ENCODE data around the gene SLC13A2. TPM values are rescaled to one million over a fixed set of nuclear protein-coding genes. Genes with fewer than 3 reads are reported as not detected.

The SLC13A2 gene
- total RNA-seq, 1 donor from 2014 or later, result not detected

DNA sequence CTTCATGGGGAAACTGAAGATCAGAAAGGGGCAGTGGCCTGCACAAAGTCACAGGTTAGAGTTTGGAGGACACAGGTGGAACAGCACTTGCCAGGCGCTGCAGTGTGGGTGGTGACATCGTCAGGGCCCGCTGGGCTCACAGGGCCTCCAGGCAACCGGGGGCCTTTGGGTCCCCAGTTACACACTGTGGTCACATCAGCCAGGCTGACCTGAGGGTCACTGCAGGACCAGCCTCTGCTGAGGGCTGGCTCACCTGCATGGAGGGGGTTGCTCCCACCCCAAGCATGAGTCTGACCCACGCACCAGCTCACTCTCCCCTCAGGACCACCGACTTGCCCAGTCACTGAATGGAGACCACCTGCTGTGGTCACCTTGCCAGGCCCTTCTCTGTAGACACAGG lies 49.7 kb downstream of the SLC13A2 start:
- TF ChIP-seq, protein P1, sequence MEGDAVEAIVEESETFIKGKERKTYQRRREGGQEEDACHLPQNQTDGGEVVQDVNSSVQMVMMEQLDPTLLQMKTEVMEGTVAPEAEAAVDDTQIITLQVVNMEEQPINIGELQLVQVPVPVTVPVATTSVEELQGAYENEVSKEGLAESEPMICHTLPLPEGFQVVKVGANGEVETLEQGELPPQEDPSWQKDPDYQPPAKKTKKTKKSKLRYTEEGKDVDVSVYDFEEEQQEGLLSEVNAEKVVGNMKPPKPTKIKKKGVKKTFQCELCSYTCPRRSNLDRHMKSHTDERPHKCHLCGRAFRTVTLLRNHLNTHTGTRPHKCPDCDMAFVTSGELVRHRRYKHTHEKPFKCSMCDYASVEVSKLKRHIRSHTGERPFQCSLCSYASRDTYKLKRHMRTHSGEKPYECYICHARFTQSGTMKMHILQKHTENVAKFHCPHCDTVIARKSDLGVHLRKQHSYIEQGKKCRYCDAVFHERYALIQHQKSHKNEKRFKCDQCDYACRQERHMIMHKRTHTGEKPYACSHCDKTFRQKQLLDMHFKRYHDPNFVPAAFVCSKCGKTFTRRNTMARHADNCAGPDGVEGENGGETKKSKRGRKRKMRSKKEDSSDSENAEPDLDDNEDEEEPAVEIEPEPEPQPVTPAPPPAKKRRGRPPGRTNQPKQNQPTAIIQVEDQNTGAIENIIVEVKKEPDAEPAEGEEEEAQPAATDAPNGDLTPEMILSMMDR (conservative IDR thresholded peaks at IDR 0.05; ENCODE audit: low read depth, low read length), result no peak
- DNase-seq (ENCODE audit: low read depth), result no peak
- no peak overlapping the region for H3K4me3 ChIP-seq (ENCODE audit: low read depth, low read length)

DNA sequence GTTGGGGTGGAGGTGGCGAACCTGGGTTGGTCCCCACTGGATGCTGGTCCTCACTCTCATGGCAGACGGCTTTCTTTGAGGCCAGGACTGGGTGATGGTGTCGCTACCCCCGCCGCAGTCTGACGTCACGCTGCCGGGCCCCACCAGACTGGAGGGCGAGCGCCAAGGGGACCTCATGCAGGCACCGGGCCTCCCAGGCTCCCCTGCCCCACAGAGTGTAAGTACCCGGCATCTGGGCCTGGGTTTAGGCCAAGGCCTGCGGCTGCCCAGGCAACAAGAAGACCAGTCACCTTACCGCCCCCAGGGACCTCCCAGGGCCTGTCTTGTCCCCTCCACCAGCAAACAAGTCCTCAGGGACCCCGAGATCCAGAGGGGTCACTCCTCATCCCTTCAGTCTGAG lies 50.4 kb downstream of the SLC13A2 start:
- DNase-seq (ENCODE audit: low read depth), result no peak
- no peak overlapping the region for H3K4me3 ChIP-seq (ENCODE audit: low read depth, low read length)
- TF ChIP-seq, protein P1 (conservative IDR thresholded peaks at IDR 0.05; ENCODE audit: low read depth, low read length), result no peak

DNA sequence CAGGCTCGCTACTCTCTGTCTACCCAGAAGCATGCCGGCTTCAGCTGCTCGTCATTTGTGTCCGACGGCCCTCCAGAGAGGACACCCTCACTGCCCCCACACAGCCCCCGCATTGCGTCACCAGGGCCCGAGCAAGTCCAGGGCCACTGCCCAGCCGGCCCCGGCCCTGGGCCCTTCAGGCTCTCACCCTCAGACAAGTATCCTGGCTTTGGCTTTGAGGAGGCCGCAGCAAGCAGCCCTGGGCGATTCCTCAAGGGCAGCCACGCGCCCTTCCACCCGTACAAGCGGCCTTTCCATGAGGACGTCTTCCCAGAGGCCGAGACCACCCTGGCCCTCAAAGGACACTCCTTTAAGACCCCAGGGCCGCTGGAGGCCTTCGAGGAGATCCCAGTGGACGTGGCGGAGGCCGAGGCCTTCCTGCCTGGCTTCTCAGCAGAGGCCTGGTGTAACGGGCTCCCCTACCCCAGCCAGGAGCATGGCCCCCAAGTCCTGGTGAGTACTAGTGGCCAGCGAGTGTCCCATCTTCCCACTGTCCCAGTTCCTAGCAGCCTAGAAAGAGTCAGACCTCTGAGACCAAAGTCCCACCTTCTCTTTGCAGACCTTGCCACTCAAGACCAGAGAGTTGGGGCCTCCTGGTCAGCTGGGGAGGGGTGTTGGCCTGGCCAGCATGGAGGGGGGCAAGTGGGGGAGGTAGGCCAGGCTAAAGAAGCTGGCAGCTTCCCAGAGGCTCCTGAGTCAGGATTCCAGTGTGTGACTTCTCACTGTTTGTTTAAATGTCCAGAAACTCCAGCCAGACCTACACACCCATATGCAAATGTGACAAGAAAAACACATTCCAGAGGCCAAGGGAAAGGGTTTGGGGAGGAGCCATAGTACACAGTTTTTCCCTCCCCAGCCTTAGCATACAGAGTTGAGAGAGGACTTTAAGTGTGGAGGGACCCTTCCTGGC lies 51.3 kb downstream of the SLC13A2 start:
- TF ChIP-seq, protein P1 (conservative IDR thresholded peaks at IDR 0.05; ENCODE audit: low read depth, low read length), result no peak
- no peak for DNase-seq (ENCODE audit: low read depth)
- H3K4me3 ChIP-seq (ENCODE audit: low read depth, low read length), result no peak overlapping the region

DNA sequence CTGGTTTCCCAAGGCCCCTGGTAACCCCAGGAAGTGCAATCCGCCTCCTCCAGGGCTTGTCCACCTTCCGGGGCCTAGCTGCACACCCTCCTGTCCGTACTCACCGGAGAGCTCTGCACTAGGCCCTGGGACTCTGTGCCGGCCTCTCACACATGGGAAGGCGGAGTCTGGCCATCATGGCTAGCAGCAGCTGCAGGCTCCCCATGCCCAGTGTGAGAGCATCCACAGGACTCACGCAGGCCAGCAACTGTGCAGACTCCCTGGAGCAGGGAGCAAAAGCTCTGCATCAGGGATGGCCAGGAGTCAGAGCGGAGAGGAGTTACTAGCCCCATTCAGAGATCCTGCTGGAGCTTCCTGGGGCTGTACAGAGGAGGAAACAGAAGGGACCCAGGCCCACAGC lies 52.9 kb downstream of the SLC13A2 start:
- H3K4me3 ChIP-seq (ENCODE audit: low read depth, low read length), result no peak overlapping the region
- DNase-seq (ENCODE audit: low read depth), result no peak
- TF ChIP-seq, protein P1 (conservative IDR thresholded peaks at IDR 0.05; ENCODE audit: low read depth, low read length), result no peak

DNA sequence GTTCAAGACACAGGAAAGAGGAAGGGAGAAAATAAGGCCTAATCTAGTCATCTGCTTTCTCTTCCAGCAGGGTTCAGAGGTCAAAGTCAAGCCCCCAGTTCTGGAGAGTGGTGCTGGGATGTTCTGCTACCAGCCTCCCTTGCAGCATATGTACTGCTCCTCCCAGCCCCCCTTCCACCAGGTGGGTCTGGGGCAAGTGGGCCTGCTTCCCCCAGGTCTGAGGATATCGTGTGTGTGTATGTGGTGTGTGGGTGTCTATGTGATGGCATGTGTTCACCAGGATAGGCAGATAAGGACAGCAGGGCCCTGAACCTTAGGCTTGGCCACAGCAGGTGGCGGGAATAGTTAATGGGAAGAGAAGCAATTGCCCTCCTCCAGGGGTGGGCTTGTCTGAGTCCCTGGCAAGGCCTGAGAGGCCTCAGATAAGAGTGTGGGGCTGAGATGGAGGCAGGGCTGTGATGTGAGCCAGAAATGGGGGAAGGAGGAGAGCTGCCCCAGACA lies 53.8 kb downstream of the SLC13A2 start:
- TF ChIP-seq, protein P1 (conservative IDR thresholded peaks at IDR 0.05; ENCODE audit: low read depth, low read length), result no peak
- no peak overlapping the region for H3K4me3 ChIP-seq (ENCODE audit: low read depth, low read length)
- DNase-seq (ENCODE audit: low read depth), result no peak

DNA sequence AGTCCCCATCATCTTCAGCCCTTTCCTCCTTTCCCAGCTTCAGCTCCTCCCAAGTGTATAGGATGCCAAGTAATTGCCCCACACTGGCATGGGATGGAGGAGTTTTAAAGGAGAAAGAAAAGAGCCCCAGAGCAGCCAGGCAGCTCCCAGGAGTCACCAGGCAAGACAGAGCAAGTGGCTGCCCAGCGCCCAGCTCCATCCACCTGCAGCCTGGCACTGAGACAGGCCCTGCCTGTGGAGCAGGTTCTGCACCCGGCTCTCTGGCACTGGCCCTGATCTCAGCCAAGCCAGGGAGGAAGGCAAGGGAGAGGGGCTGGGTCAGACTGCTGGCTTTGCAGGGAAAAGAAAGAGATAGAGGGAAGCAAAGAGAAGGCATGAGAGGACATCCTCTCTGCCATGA lies 54.4 kb downstream of the SLC13A2 start:
- TF ChIP-seq, protein P1 (conservative IDR thresholded peaks at IDR 0.05; ENCODE audit: low read depth, low read length), result no peak
- no peak for DNase-seq (ENCODE audit: low read depth)
- no peak overlapping the region for H3K4me3 ChIP-seq (ENCODE audit: low read depth, low read length)

Data from epithelial cell of proximal tubule (primary cell).